ENCODE data around the gene CCDC13.

The CCDC13 gene

GRCh38 chr3:42732196-42732828 is 40.7 kb downstream of the CCDC13 start:
- DNase-seq = no peak

- DNase-seq = no peak
Measured at GRCh38 chr3:42731476-42732195, 41.4 kb downstream of the CCDC13 start.

DNA sequence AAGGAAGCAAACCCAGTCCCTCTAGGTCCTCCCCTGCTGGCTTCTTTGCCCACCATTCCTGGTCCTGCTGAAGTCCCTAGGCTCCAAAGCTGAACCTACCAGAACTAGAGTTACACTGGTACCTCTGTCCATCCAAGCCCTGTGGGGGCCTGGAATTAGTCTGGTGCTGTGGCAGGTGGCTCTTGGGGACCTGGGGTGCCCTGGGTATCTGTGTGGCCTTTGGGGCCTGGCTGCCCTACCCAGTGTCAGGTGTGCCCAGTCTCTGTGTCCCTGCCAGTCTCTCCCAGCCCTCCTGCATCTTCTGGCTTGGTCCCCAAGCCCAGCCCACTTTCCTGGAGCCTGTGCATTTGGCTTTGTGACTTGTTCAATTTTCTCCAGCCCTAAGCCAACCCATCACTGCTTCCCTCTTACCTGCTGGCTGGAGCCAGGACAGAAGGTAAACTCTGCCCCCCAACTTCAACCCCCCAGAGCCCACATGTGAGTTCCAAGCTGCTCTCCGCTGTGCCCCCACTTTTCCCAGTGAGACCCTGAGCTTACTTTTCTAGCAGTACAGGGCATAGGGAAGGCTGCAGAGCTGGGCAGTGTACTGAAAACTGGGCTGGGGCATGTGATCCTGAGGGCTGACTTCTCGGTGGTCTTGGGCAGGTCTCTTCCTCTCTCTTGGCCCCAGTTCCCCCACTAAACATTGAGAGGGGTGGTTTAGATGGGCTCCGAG is 42.2 kb downstream of the CCDC13 start:
- no peak for DNase-seq

GRCh38 chr3:42730294-42730693 is 42.8 kb downstream of the CCDC13 start:
- no peak for DNase-seq

DNA sequence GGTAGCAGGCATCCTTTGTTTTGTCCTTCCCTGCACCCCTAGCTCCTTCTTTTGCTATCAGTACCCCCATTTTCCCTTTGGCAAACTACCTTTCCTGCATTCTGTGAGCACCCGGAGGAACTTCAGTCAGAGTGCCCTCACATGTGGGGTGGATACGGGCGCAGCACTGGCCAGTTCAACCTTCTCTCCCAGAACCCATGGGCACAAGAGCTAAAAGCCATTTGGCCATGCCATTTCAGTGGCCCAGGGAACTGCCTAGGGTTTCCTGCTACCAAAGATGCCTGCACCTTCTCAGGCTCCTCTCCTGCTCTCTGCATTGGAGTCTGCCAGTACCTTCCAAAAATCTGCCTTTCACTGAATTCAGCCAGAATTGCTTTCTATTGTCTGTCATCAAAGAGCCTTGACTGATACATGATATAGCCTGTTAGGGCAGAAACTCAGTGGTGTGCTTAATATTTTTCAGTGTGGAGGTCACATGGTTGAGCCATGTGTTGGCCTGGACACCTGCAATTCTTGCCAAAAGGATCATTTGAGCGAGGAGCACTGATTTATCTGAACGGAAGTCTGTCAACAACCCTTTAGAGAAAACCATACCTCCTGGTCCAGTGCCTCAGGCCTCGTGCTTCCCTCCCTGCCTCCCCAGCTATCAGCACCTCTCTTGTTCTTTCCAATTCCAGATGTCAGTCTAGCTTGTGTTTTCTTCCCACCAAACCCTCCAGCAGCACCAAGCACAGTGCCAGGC is 43.5 kb downstream of the CCDC13 start:
- no peak for DNase-seq

DNA sequence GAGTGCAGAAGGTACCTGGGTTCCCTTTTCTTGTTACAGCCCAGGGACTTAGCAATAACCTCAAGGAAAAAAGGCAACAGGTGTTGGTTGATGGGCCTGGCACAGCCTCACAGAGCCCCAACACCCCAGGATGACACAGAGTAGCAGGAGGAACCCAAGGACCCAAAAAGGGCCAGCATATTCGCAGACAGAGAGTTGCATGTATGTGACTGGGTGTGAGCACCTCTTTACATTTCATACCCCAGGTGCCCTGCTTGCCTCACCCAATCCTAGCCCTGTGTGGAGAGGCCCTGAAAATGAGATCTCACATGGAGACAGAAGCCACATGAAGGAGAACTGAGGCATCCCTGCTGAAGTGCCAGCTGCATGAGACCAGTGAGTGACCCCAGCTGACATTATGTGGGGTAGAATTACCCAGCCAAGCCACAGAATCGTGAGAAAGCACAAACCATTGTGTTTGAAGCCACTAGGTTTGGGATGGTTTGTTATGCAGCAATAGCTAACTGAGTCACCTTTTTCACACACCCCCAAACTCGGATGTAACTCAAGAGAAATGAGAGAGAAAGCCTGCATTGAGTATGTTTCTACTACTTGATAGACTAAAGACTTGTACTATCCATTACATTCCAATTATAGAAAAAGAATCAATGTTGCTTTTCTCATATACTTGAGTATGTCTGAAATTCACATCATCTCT is 44.2 kb downstream of the CCDC13 start:
- DNase-seq = no peak

DNA sequence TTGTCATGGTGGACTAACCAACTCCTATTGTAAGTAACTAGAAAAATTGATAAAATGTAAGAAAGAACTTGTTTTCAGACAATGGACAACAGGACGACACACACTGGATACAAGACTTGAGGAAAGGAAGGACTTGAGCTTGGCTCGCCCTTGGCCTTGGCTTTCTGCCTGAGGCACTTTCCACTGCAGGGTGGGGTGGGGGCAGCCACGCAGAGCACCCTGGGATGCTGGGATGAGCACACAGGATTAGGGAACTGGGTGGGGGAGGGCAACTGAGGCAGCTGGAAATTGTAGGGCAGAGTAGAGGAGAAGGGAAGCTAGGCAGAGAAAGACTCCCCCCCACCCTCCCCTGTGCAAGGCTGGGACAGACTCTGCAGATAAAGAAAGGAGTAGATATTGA is 45.0 kb downstream of the CCDC13 start:
- DNase-seq = no peak

GRCh38 chr3:42725454-42725853 is 47.6 kb downstream of the CCDC13 start:
- no peak for DNase-seq

DNA sequence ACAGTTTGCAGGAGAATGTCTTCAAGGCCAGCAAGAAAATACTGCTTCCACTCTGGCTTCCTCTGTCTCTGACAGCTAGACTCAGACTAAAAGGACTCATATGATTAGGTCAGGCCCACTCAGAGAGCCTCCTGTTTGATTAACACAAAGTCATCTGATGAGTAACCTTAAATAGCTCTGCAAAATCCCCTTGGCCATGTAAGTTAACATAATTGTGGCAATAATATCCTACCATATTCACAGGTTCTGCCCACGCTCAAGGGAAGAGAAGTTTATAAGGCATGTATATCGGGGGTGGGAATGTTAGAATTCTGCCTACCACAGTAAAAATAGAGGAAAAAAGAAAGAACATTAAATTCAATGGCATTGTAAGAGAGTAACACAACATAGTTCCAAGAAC is 49.8 kb downstream of the CCDC13 start:
- no peak for DNase-seq

All from NCI-H1930 (cell line).